ENCODE results near the gene CFAP61. TPM values are rescaled to one million over a fixed set of nuclear protein-coding genes. Genes with fewer than 3 reads are reported as not detected.
A peak's percentile ranks its signal among the peaks of the same experiment; 100 is the strongest.

Gene CFAP61
- total and polyA plus RNA-seq, 2 experiments from 2014 or later: 0.21 TPM; not detected in 1

DNA sequence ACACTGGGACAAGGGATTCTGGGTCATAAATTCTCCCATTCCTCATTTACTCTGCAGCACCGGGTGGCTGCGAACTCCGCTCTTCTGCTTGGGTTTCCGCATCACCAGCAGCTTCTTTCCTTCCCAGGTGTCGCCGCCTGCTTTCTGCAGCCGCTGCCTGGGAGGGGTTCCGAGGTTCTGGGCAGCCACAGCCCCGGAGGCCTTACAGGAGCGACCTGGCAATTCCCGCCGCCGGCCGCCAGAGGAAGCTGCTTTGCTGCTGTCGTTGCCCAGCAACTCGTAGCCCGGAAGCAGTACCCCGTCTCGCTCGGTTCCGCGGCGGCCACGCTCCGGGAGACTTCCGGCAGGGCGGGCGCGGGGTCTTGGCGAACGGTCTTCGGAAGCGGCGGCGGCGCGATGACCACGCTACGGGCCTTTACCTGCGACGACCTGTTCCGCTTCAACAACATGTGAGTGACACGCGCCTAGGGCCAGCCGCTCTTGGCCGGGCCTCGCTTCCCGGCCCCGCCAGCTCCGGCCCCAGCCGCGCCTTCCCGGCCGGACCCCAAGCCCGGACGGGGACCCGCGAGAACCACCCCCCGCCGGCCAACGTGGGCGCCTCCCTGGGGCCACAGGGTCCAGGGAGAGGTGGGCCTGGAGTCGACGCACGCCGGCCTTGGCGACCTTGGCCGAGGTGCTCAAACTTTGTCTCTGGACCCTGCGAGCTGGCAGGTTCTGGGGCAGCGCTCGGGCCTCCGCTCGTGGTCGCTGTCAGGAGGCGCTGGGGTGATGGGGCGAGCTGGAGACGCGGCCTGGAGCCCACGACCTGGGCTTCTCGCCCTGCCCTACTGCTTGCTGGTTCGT is 35.1 kb upstream of the CFAP61 start, which contains the start of gene NAA20:
TSS of gene NAA20 (plus strand) at position 362 of the 843 bp plus-strand sequence. CDS start at position 397, 35 bp downstream.
- H3K36me3 Mint-ChIP-seq (ENCODE audit: low read depth): peaks cover 5% of the 10 kb centered on the region; the same call in 2 of the 3 replicates
- TF ChIP-seq, protein P1, sequence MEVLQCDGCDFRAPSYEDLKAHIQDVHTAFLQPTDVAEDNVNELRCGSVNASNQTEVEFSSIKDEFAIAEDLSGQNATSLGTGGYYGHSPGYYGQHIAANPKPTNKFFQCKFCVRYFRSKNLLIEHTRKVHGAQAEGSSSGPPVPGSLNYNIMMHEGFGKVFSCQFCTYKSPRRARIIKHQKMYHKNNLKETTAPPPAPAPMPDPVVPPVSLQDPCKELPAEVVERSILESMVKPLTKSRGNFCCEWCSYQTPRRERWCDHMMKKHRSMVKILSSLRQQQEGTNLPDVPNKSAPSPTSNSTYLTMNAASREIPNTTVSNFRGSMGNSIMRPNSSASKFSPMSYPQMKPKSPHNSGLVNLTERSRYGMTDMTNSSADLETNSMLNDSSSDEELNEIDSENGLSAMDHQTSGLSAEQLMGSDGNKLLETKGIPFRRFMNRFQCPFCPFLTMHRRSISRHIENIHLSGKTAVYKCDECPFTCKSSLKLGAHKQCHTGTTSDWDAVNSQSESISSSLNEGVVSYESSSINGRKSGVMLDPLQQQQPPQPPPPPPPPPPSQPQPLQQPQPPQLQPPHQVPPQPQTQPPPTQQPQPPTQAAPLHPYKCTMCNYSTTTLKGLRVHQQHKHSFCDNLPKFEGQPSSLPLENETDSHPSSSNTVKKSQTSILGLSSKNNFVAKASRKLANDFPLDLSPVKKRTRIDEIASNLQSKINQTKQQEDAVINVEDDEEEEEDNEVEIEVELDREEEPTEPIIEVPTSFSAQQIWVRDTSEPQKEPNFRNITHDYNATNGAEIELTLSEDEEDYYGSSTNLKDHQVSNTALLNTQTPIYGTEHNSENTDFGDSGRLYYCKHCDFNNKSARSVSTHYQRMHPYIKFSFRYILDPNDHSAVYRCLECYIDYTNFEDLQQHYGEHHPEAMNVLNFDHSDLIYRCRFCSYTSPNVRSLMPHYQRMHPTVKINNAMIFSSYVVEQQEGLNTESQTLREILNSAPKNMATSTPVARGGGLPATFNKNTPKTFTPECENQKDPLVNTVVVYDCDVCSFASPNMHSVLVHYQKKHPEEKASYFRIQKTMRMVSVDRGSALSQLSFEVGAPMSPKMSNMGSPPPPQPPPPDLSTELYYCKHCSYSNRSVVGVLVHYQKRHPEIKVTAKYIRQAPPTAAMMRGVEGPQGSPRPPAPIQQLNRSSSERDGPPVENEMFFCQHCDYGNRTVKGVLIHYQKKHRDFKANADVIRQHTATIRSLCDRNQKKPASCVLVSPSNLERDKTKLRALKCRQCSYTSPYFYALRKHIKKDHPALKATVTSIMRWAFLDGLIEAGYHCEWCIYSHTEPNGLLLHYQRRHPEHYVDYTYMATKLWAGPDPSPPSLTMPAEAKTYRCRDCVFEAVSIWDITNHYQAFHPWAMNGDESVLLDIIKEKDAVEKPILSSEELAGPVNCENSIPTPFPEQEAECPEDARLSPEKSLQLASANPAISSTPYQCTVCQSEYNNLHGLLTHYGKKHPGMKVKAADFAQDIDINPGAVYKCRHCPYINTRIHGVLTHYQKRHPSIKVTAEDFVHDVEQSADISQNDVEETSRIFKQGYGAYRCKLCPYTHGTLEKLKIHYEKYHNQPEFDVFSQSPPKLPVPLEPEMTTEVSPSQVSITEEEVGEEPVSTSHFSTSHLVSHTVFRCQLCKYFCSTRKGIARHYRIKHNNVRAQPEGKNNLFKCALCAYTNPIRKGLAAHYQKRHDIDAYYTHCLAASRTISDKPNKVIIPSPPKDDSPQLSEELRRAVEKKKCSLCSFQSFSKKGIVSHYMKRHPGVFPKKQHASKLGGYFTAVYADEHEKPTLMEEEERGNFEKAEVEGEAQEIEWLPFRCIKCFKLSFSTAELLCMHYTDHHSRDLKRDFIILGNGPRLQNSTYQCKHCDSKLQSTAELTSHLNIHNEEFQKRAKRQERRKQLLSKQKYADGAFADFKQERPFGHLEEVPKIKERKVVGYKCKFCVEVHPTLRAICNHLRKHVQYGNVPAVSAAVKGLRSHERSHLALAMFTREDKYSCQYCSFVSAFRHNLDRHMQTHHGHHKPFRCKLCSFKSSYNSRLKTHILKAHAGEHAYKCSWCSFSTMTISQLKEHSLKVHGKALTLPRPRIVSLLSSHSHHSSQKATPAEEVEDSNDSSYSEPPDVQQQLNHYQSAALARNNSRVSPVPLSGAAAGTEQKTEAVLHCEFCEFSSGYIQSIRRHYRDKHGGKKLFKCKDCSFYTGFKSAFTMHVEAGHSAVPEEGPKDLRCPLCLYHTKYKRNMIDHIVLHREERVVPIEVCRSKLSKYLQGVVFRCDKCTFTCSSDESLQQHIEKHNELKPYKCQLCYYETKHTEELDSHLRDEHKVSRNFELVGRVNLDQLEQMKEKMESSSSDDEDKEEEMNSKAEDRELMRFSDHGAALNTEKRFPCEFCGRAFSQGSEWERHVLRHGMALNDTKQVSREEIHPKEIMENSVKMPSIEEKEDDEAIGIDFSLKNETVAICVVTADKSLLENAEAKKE (CRISPR knock-in tag; IDR thresholded peaks at IDR 0.05): no peak
- no peak for TF ChIP-seq EZH2phosphoT487 (IDR thresholded peaks at IDR 0.05; ENCODE audit: unreplicated experiment)
- TF ChIP-seq, protein P2, sequence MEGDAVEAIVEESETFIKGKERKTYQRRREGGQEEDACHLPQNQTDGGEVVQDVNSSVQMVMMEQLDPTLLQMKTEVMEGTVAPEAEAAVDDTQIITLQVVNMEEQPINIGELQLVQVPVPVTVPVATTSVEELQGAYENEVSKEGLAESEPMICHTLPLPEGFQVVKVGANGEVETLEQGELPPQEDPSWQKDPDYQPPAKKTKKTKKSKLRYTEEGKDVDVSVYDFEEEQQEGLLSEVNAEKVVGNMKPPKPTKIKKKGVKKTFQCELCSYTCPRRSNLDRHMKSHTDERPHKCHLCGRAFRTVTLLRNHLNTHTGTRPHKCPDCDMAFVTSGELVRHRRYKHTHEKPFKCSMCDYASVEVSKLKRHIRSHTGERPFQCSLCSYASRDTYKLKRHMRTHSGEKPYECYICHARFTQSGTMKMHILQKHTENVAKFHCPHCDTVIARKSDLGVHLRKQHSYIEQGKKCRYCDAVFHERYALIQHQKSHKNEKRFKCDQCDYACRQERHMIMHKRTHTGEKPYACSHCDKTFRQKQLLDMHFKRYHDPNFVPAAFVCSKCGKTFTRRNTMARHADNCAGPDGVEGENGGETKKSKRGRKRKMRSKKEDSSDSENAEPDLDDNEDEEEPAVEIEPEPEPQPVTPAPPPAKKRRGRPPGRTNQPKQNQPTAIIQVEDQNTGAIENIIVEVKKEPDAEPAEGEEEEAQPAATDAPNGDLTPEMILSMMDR (conservative IDR thresholded peaks at IDR 0.05; ENCODE audit: low read depth in 2 of 2): peak; percentile 39 to 56
- no peak for TF ChIP-seq NANOG (IDR thresholded peaks at IDR 0.05; ENCODE audit: borderline replicate concordance)
- TF ChIP-seq, protein P3, sequence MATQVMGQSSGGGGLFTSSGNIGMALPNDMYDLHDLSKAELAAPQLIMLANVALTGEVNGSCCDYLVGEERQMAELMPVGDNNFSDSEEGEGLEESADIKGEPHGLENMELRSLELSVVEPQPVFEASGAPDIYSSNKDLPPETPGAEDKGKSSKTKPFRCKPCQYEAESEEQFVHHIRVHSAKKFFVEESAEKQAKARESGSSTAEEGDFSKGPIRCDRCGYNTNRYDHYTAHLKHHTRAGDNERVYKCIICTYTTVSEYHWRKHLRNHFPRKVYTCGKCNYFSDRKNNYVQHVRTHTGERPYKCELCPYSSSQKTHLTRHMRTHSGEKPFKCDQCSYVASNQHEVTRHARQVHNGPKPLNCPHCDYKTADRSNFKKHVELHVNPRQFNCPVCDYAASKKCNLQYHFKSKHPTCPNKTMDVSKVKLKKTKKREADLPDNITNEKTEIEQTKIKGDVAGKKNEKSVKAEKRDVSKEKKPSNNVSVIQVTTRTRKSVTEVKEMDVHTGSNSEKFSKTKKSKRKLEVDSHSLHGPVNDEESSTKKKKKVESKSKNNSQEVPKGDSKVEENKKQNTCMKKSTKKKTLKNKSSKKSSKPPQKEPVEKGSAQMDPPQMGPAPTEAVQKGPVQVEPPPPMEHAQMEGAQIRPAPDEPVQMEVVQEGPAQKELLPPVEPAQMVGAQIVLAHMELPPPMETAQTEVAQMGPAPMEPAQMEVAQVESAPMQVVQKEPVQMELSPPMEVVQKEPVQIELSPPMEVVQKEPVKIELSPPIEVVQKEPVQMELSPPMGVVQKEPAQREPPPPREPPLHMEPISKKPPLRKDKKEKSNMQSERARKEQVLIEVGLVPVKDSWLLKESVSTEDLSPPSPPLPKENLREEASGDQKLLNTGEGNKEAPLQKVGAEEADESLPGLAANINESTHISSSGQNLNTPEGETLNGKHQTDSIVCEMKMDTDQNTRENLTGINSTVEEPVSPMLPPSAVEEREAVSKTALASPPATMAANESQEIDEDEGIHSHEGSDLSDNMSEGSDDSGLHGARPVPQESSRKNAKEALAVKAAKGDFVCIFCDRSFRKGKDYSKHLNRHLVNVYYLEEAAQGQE (IDR thresholded peaks at IDR 0.05; ENCODE audit: unreplicated experiment): no peak
- no peak for TF ChIP-seq JUNB (IDR thresholded peaks at IDR 0.05; ENCODE audit: unreplicated experiment)
- TF ChIP-seq ZNF114 (CRISPR knock-in tag; IDR thresholded peaks at IDR 0.05): 0 out of 2 replicates have a peak, but pooled peaks have one; percentile 33
- peak; percentile 71 for TF ChIP-seq POLR2AphosphoS5 (IDR thresholded peaks at IDR 0.05; ENCODE audit: low read depth)
- no peak for TF ChIP-seq ZNF331 (CRISPR knock-in tag; IDR thresholded peaks at IDR 0.05; ENCODE audit: low read depth)
- peak; percentile 48; the same call in 1 of the 2 replicates for TF ChIP-seq CREB1 (CRISPR knock-in tag; IDR thresholded peaks at IDR 0.05; ENCODE audit: low read depth)
- no peak for TF ChIP-seq EZH2 (IDR thresholded peaks at IDR 0.05; ENCODE audit: low read depth, unreplicated experiment)
- TF ChIP-seq STAT1 (IDR thresholded peaks at IDR 0.05; ENCODE audit: unreplicated experiment): no peak
- TF ChIP-seq, protein P4, sequence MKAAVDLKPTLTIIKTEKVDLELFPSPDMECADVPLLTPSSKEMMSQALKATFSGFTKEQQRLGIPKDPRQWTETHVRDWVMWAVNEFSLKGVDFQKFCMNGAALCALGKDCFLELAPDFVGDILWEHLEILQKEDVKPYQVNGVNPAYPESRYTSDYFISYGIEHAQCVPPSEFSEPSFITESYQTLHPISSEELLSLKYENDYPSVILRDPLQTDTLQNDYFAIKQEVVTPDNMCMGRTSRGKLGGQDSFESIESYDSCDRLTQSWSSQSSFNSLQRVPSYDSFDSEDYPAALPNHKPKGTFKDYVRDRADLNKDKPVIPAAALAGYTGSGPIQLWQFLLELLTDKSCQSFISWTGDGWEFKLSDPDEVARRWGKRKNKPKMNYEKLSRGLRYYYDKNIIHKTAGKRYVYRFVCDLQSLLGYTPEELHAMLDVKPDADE (IDR thresholded peaks at IDR 0.05): peak; percentile 65; the same call in 1 of the 2 replicates
- DNase-seq (ENCODE audit: low spot score): peak; percentile 97
- Histone ChIP-seq H3K9me2 (ENCODE audit: insufficient read depth) (no peaks in the 10 kb centered on the region), H3K4me2 (peak within 1 kb of the TSS; percentile 96), H4K20me1 (replicated peaks; ENCODE audit: insufficient read depth) (peaks cover 11% of the 10 kb centered on the region), H3K79me2 (replicated peaks; ENCODE audit: insufficient read depth) (peaks cover 44% of the 10 kb centered on the region), H3K4me1 (ENCODE audit: insufficient read depth) (peaks cover 9% of the 10 kb centered on the region), H3F3A (replicated peaks; ENCODE audit: low read depth) (no peaks in the 10 kb centered on the region), H3K27me3 (ENCODE audit: insufficient read depth) (no peaks in the 10 kb centered on the region), H3K36me3 (ENCODE audit: insufficient read depth) (no peaks in the 10 kb centered on the region), H3K4me3 (peak within 1 kb of the TSS; percentile 87), H3K27ac (ENCODE audit: low read depth) (no peak within 1 kb of the TSS; the same call in 1 of the 2 replicates), H2AFZ (peak within 1 kb of the TSS; percentile 97)
- peaks cover 13% of the 10 kb centered on the region for H3K27me3 Mint-ChIP-seq (ENCODE audit: insufficient read depth, low read depth, poor library complexity)
- ATAC-seq: peak; percentile 96
- H3K27ac Mint-ChIP-seq: peak within 1 kb of the TSS; percentile 86
- H3K9me3 Mint-ChIP-seq: no peaks in the 10 kb centered on the region
- peaks cover 25% of the 10 kb centered on the region for H3K4me1 Mint-ChIP-seq
- H3K4me3 Mint-ChIP-seq: peak within 1 kb of the TSS; percentile 90

All from GM23338 (cell line).